ENCODE measurements around the gene CLDN1.

GRCh38 chr3:190345878-190346277 lies 23.6 kb upstream of the CLDN1 start:
- TF ChIP-seq GABPA (IDR thresholded peaks at IDR 0.05; ENCODE audit: borderline replicate concordance, insufficient read depth, low read length), result no peak
- TF ChIP-seq CTCF (IDR thresholded peaks at IDR 0.05; ENCODE audit: control extremely low read depth in 1 of 3, insufficient read depth in 1 of 3, low read depth in 1 of 3, low read length in 3 of 3), result no peak
- no peak for TF ChIP-seq POLR2A (IDR thresholded peaks at IDR 0.05; ENCODE audit: control extremely low read depth in 1 of 2, low read depth in 2 of 2, low read length in 2 of 2)
- TF ChIP-seq SIRT6 (IDR thresholded peaks at IDR 0.05; ENCODE audit: low read length), result no peak
- no peak for TF ChIP-seq ATF2 (IDR thresholded peaks at IDR 0.05; ENCODE audit: low read length)

Data from H1 (cell line).